ENCODE measurements around the gene SOCS3. TPM values are rescaled to one million over a fixed set of nuclear protein-coding genes. Genes with fewer than 3 reads are reported as not detected.

SOCS3 gene
- total RNA-seq, 1 experiment from 2014 or later, result 21.7 TPM

GRCh38 chr17:78374189-78374588, 14.3 kb upstream of the SOCS3 start:
- H3K9me3 ChIP-seq (ENCODE audit: insufficient read depth, low read depth), result no peaks in the 10 kb centered on the region
- no peaks in the 10 kb centered on the region for H4K20me1 ChIP-seq (ENCODE audit: insufficient read depth)
- POLR2A ChIA-PET (ENCODE audit: unreplicated experiment), result no interaction called here
- TF ChIP-seq, protein P1, sequence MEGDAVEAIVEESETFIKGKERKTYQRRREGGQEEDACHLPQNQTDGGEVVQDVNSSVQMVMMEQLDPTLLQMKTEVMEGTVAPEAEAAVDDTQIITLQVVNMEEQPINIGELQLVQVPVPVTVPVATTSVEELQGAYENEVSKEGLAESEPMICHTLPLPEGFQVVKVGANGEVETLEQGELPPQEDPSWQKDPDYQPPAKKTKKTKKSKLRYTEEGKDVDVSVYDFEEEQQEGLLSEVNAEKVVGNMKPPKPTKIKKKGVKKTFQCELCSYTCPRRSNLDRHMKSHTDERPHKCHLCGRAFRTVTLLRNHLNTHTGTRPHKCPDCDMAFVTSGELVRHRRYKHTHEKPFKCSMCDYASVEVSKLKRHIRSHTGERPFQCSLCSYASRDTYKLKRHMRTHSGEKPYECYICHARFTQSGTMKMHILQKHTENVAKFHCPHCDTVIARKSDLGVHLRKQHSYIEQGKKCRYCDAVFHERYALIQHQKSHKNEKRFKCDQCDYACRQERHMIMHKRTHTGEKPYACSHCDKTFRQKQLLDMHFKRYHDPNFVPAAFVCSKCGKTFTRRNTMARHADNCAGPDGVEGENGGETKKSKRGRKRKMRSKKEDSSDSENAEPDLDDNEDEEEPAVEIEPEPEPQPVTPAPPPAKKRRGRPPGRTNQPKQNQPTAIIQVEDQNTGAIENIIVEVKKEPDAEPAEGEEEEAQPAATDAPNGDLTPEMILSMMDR (conservative IDR thresholded peaks at IDR 0.05), result no peak
- TF ChIP-seq EZH2 (IDR thresholded peaks at IDR 0.05; ENCODE audit: low read depth), result no peak
- H3K4me3 ChIP-seq, result no peak overlapping the region
- peak overlapping the region; percentile 49 for H3K4me2 ChIP-seq
- H3K27ac ChIP-seq, result peak overlapping the region; percentile 44; the same call in 1 of the 2 replicates
- H3K36me3 ChIP-seq (ENCODE audit: low read depth), result no peaks in the 10 kb centered on the region
- BruUV-seq (replicated peaks), result no TSS peak
- intact Hi-C loops (cut with micrococcal nuclease; ENCODE audit: unreplicated experiment), result no loop called here
- peaks cover 20% of the 10 kb centered on the region; the same call in 1 of the 2 replicates for H3F3A ChIP-seq (ENCODE audit: insufficient read depth, low read depth)
- peak in 1 of 2 experiments; percentile 47 for DNase-seq
- no peaks in the 10 kb centered on the region for H3K27me3 ChIP-seq (ENCODE audit: insufficient read depth, low read depth)
- no peak overlapping the region for H2AFZ ChIP-seq
- H3K9me2 ChIP-seq (ENCODE audit: insufficient read depth), result no peaks in the 10 kb centered on the region
- CTCF ChIA-PET, result no interaction called here
- H3K4me1 ChIP-seq (replicated peaks; ENCODE audit: insufficient read depth), result peaks cover 30% of the 10 kb centered on the region
- peaks cover 6% of the 10 kb centered on the region for H3K79me2 ChIP-seq (ENCODE audit: low read depth)

DNA sequence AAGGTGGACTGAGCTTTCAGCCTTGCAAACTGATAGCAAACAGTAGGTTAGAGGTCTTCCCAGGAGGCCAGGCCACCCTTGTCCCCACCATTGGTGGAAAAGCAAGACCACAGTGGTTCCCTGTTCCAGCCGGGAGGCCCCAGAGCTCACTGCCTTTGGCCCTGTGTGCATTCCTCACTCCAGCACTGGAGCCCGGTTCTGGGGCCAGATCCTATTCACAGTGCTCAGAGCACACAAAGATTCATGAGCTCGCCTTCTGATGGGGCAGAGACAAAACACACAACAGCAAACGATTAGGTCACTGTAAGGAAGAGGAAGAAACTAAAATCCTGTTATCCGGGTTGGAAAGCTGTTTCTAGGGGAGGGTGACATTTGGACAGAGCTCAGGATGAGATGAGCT, 13.0 kb upstream of the SOCS3 start:
- ChIA-PET POLR2A (ENCODE audit: unreplicated experiment) (interaction anchor here (0.5 to 0.6 kb wide), 3 partner anchors 9 to 1050 kb away, joined by 3 to 4 read pairs (median 4); no protein-coding TSS in a partner anchor), CTCF (no interaction called here)
- no peak overlapping the region for H2AFZ ChIP-seq

GRCh38 chr17:78371056-78371455, 11.2 kb upstream of the SOCS3 start:
- no peak overlapping the region for H3K4me2 ChIP-seq
- no peaks in the 10 kb centered on the region for H3K9me3 ChIP-seq (ENCODE audit: insufficient read depth, low read depth)
- H4K20me1 ChIP-seq (ENCODE audit: insufficient read depth), result no peaks in the 10 kb centered on the region
- peaks cover 15% of the 10 kb centered on the region; the same call in 1 of the 2 replicates for H3F3A ChIP-seq (ENCODE audit: insufficient read depth, low read depth)
- DNase-seq, result no peak
- no peaks in the 10 kb centered on the region for H3K36me3 ChIP-seq (ENCODE audit: low read depth)
- ChIA-PET POLR2A (ENCODE audit: unreplicated experiment) (interaction anchor here (0.7 kb wide), 1 partner anchor 1453 kb away, joined by 3 read pairs; no protein-coding TSS in a partner anchor), CTCF (no interaction called here)
- intact Hi-C loops (cut with micrococcal nuclease; ENCODE audit: unreplicated experiment), result no loop called here
- H3K27me3 ChIP-seq (ENCODE audit: insufficient read depth, low read depth), result no peaks in the 10 kb centered on the region
- no peak overlapping the region for H2AFZ ChIP-seq
- no peak overlapping the region for H3K4me3 ChIP-seq
- H3K9me2 ChIP-seq (ENCODE audit: insufficient read depth), result no peaks in the 10 kb centered on the region
- no peak for TF ChIP-seq EZH2 (IDR thresholded peaks at IDR 0.05; ENCODE audit: low read depth)
- TF ChIP-seq, protein P1 (conservative IDR thresholded peaks at IDR 0.05), result no peak
- H3K79me2 ChIP-seq (ENCODE audit: low read depth), result no peaks in the 10 kb centered on the region
- peaks cover 26% of the 10 kb centered on the region for H3K4me1 ChIP-seq (replicated peaks; ENCODE audit: insufficient read depth)
- BruUV-seq (replicated peaks), result no TSS peak
- H3K27ac ChIP-seq, result no peak overlapping the region

More for the DNA sequence above, 13.0 kb upstream of the SOCS3 start:
- H4K20me1 ChIP-seq (ENCODE audit: insufficient read depth), result no peaks in the 10 kb centered on the region
- H3K79me2 ChIP-seq (ENCODE audit: low read depth), result no peaks in the 10 kb centered on the region
- no peak overlapping the region for H3K27ac ChIP-seq
- intact Hi-C loops (cut with micrococcal nuclease; ENCODE audit: unreplicated experiment), result no loop called here
- H3K36me3 ChIP-seq (ENCODE audit: low read depth), result no peaks in the 10 kb centered on the region
- DNase-seq, result no peak
- no peaks in the 10 kb centered on the region for H3K9me2 ChIP-seq (ENCODE audit: insufficient read depth)
- H3K9me3 ChIP-seq (ENCODE audit: insufficient read depth, low read depth), result no peaks in the 10 kb centered on the region
- BruUV-seq (replicated peaks), result no TSS peak
- peaks cover 30% of the 10 kb centered on the region for H3K4me1 ChIP-seq (replicated peaks; ENCODE audit: insufficient read depth)
- no peaks in the 10 kb centered on the region for H3K27me3 ChIP-seq (ENCODE audit: insufficient read depth, low read depth)
- TF ChIP-seq, protein P1 (conservative IDR thresholded peaks at IDR 0.05), result no peak
- TF ChIP-seq EZH2 (IDR thresholded peaks at IDR 0.05; ENCODE audit: low read depth), result no peak
- H3F3A ChIP-seq (ENCODE audit: insufficient read depth, low read depth), result peaks cover 20% of the 10 kb centered on the region; the same call in 1 of the 2 replicates
- no peak overlapping the region for H3K4me3 ChIP-seq
- H3K4me2 ChIP-seq, result no peak overlapping the region
